ENCODE measurements around the gene PRDX3. TPM values are rescaled to one million over a fixed set of nuclear protein-coding genes. Genes with fewer than 3 reads are reported as not detected.
"Not testable (repeated sequence)": the region's sequence is repeated elsewhere in the genome, so short reads cannot be mapped to it uniquely, and the experiment has no call there.

The PRDX3 gene
- total RNA-seq, 2 donors from 2014 or later: 147 to 156 TPM

DNA sequence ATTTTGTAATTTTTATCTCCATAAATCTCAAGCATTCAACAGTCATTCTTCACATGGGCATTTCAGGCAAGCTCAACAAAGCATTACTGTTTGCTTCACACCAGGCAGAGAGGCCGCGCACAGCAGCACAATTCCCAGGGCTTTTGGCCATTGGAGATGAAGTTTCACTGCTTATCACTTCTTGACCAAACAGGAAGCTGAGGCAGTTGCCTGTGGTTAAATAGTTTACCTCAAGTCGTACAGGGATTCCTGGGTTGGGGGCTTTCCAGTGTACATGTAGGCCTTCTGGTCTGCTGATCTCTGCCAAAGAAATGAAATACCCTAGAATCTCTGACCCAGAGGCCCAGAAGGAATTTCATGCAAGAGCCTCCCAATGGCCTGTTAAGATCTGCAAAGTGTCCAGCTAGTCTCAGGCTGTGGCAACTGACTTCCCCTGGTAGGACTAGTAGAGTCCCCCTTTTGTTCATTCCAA is 11.2 kb upstream of the PRDX3 start:
- no peak for DNase-seq
- Histone ChIP-seq H3K27me3 (no peaks in the 10 kb centered on the region), H3K4me3 (no peak overlapping the region), H3K9me3 (no peaks in the 10 kb centered on the region), H3K27ac (no peak overlapping the region), H3K36me3 (no peaks in the 10 kb centered on the region), H3K9ac (ENCODE audit: low read depth in 2 of 2, low read length in 2 of 2) (no peak overlapping the region), H3K4me1 (no peaks in the 10 kb centered on the region)
- TF ChIP-seq, protein P1, sequence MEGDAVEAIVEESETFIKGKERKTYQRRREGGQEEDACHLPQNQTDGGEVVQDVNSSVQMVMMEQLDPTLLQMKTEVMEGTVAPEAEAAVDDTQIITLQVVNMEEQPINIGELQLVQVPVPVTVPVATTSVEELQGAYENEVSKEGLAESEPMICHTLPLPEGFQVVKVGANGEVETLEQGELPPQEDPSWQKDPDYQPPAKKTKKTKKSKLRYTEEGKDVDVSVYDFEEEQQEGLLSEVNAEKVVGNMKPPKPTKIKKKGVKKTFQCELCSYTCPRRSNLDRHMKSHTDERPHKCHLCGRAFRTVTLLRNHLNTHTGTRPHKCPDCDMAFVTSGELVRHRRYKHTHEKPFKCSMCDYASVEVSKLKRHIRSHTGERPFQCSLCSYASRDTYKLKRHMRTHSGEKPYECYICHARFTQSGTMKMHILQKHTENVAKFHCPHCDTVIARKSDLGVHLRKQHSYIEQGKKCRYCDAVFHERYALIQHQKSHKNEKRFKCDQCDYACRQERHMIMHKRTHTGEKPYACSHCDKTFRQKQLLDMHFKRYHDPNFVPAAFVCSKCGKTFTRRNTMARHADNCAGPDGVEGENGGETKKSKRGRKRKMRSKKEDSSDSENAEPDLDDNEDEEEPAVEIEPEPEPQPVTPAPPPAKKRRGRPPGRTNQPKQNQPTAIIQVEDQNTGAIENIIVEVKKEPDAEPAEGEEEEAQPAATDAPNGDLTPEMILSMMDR (IDR thresholded peaks at IDR 0.05): no peak
- intact Hi-C loops (cut with DNase I): no loop called here

DNA sequence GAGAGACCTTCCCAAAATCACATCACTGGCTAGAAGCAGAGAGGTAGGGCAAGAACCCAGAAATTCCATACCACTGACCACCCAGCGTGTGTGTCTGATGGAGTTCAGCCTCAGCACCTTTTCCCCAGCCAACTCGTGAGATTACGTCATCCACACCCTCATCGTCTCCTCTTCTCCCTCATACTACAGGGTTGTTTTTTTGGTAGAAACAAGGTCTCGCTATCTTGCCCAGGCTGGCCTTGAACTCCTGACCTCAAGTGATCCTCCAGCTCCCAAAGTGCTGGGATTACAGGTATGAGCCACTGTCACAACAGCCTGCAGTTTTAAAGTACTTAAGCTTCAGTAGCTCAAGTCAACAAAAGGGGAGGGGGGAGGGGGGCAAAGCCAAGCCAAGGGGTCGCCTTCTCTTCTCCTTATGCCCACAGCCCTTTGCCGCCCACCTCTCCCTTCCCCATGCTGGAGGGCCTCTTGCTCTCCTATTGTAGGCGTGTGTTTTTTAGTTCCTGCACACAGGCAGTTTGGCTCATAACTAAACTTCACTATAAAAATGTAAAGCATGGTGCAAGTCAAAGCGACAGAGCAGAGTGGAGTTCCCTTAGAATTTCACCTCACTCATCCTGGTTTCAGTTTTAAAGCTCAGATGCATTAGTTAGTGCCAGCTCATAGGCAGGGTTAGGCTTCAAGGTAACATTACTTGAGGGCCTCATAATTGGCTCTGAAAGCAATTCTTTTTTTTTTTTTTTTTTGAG is 5.2 kb upstream of the PRDX3 start:
- no peak for DNase-seq

DNA sequence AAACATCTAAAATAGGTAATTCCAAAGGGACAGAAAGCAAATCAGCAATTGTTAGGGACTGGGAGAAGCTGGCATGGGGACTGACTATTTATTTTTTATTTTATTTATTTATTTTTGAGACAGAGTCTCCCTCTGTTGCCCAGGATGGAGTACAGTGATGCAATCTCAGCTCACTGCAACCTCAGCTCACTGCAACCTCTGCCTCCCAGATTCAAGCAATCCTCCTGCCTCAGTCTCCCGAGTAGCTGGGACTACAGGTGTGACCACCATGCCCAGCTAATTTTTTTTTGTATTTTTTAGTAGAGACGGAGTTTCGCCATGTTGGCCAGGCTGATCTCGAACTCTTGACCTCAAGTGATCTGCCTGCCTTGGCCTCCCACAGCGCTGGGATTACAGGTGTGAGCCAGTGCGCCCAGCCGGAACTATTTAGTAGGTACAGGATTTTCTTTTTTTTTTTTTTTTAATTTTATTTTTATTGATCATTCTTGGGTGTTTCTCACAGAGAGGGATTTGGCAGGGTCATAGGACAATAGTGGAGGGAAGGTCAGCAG is 2.3 kb upstream of the PRDX3 start:
- intact Hi-C loops (cut with DNase I); H3K4me1 ChIP-seq; H3K27me3 ChIP-seq; DNase-seq; H3K4me3 ChIP-seq; H3K36me3 ChIP-seq; H3K9ac ChIP-seq (ENCODE audit: low read depth in 2 of 2, low read length in 2 of 2); H3K27ac ChIP-seq; H3K9me3 ChIP-seq: not testable (repeated sequence)

More for the DNA sequence above, 5.2 kb upstream of the PRDX3 start:
- Histone ChIP-seq H3K9ac (ENCODE audit: low read depth in 2 of 2, low read length in 2 of 2) (no peak overlapping the region), H3K27me3 (no peaks in the 10 kb centered on the region), H3K36me3 (no peaks in the 10 kb centered on the region), H3K4me1 (no peaks in the 10 kb centered on the region), H3K4me3 (no peak overlapping the region), H3K9me3 (no peaks in the 10 kb centered on the region), H3K27ac (no peak overlapping the region)
- TF ChIP-seq, protein P1 (IDR thresholded peaks at IDR 0.05): no peak
- intact Hi-C loops (cut with DNase I): no loop called here

DNA sequence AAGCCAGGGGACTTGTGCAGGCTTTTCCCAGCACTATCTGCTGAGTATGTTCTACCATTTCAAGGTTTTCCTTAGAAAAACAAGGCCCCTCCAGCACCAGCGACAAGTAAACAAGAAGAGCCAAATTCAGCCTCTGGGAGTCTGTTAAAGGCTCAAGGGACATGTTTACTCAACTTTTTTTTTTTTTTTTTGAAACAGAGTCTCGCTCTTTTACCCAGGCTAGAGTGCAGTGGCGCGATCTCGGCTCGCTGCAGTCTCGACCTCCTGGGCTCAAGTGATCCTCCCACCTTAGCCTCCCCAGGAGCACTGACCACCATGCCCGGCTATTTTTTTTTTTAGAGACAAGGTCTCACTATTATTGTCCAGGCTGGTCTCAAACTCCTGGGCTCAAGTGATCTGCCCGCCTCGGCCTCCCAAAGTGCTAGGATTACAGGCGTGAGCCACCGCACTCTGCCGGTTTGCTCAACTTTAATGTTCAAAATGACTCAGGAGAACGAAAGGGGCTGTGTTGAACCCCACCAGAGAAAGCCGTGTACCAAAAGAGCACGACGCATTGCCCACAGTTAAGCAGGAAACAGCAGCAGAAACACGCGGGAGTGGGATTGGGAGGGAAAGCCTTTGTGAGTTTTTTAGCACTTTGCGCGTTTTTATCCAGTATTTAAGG is 772 bp downstream of the PRDX3 start:
- Histone ChIP-seq H3K27me3 (no peaks in the 10 kb centered on the region), H3K4me1 (no peaks in the 10 kb centered on the region), H3K36me3 (no peaks in the 10 kb centered on the region), H3K9ac (ENCODE audit: low read depth in 2 of 2, low read length in 2 of 2) (peak overlapping the region; percentile 86 to 90), H3K27ac (peak overlapping the region; percentile 85), H3K4me3 (peak overlapping the region; percentile 65), H3K9me3 (no peaks in the 10 kb centered on the region)
- peak; percentile 25 for DNase-seq
- intact Hi-C loops (cut with DNase I): no loop called here
- TF ChIP-seq, protein P1 (IDR thresholded peaks at IDR 0.05): no peak

DNA sequence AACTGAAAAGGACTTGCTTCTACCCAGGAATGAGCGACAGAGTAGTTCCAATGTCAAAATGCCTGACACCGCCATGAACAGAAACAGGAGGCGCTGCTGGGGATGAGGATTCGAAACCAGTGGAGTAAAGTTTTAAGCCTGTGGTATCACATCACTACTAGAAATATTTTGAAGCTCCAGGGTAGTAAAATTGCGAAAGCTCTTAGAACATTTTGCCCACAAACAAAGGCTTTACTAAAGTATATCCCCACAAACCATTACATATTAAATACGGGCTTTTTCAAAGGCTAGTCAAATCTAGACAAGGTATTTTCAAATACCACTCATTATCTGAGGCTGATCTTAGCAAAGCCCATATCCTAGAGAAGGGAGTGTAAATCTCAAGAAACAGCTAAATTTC is 2.4 kb downstream of the PRDX3 start:
- Histone ChIP-seq H3K4me1 (no peaks in the 10 kb centered on the region), H3K4me3 (no peak overlapping the region), H3K9ac (ENCODE audit: low read depth in 2 of 2, low read length in 2 of 2) (no peak overlapping the region), H3K36me3 (peaks cover 10% of the 10 kb centered on the region), H3K27me3 (no peaks in the 10 kb centered on the region), H3K9me3 (no peaks in the 10 kb centered on the region), H3K27ac (no peak overlapping the region)
- DNase-seq: no peak
- intact Hi-C loops (cut with DNase I): no loop called here
- TF ChIP-seq, protein P1 (IDR thresholded peaks at IDR 0.05): no peak

Measured in colonic mucosa (tissue), 4 donors.